ENCODE data around the gene MRPS35. TPM values are rescaled to one million over a fixed set of nuclear protein-coding genes. Genes with fewer than 3 reads are reported as not detected.
A peak's percentile ranks its signal among the peaks of the same experiment; 100 is the strongest.
"Not testable (repeated sequence)": the region's sequence is repeated elsewhere in the genome, so short reads cannot be mapped to it uniquely, and the experiment has no call there.

Gene MRPS35
- total and polyA plus RNA-seq, 2 experiments from 2014 or later, result 67.4 to 88.1 TPM

- H3K4me1 ChIP-seq (ENCODE audit: insufficient read depth), result no peaks in the 10 kb centered on the region
- WGBS (ENCODE audit: low lambda C conversion rate, missing lambda C conversion rate), result 37% methylated on average over 3 of the region's 3 CpGs
- no peaks in the 10 kb centered on the region for H4K20me1 ChIP-seq (ENCODE audit: insufficient read depth, poor library complexity, severe bottlenecking)
- H3K9me2 ChIP-seq (replicated peaks; ENCODE audit: insufficient read depth), result no peaks in the 10 kb centered on the region
- DNase-seq (ENCODE audit: low spot score), result peak; percentile 45
- no peaks in the 10 kb centered on the region for H3K9me3 ChIP-seq (ENCODE audit: low read depth)
- H3K79me2 ChIP-seq, result no peaks in the 10 kb centered on the region
- H3K27ac ChIP-seq, result no peak overlapping the region
- TF ChIP-seq EZH2phosphoT487 (IDR thresholded peaks at IDR 0.05; ENCODE audit: low read depth, severe bottlenecking, unreplicated experiment), result no peak
- TF ChIP-seq CTCF (IDR thresholded peaks at IDR 0.05; ENCODE audit: poor library complexity), result peak; percentile 91
- no peak for TF ChIP-seq EZH2 (IDR thresholded peaks at IDR 0.05; ENCODE audit: borderline replicate concordance)
- no peak overlapping the region for H3K4me3 ChIP-seq
- H3K36me3 ChIP-seq (replicated peaks; ENCODE audit: insufficient read depth, low read depth), result no peaks in the 10 kb centered on the region
- no peak overlapping the region for H3K4me2 ChIP-seq
- H2AFZ ChIP-seq, result no peak overlapping the region
- no peaks in the 10 kb centered on the region for H3K27me3 ChIP-seq
Measured at GRCh38 chr12:27733052-27733656, 22.5 kb downstream of the MRPS35 start.

GRCh38 chr12:27733791-27734190 is 23.2 kb downstream of the MRPS35 start:
- no peak overlapping the region for H3K27ac ChIP-seq
- H3K4me2 ChIP-seq, result no peak overlapping the region
- H2AFZ ChIP-seq, result no peak overlapping the region
- TF ChIP-seq EZH2phosphoT487 (IDR thresholded peaks at IDR 0.05; ENCODE audit: low read depth, severe bottlenecking, unreplicated experiment), result no peak
- no peak for TF ChIP-seq EZH2 (IDR thresholded peaks at IDR 0.05; ENCODE audit: borderline replicate concordance)
- no peak for TF ChIP-seq CTCF (IDR thresholded peaks at IDR 0.05; ENCODE audit: poor library complexity)
- H3K4me1 ChIP-seq (ENCODE audit: insufficient read depth), result no peaks in the 10 kb centered on the region
- no peaks in the 10 kb centered on the region for H3K36me3 ChIP-seq (replicated peaks; ENCODE audit: insufficient read depth, low read depth)
- DNase-seq (ENCODE audit: low spot score), result no peak
- no peaks in the 10 kb centered on the region for H4K20me1 ChIP-seq (ENCODE audit: insufficient read depth, poor library complexity, severe bottlenecking)
- 87% methylated on average over 1 of the region's 1 CpG for WGBS (ENCODE audit: low lambda C conversion rate, missing lambda C conversion rate)
- H3K27me3 ChIP-seq, result no peaks in the 10 kb centered on the region
- no peaks in the 10 kb centered on the region for H3K79me2 ChIP-seq
- H3K4me3 ChIP-seq, result no peak overlapping the region
- no peaks in the 10 kb centered on the region for H3K9me3 ChIP-seq (ENCODE audit: low read depth)
- no peaks in the 10 kb centered on the region for H3K9me2 ChIP-seq (replicated peaks; ENCODE audit: insufficient read depth)

GRCh38 chr12:27734321-27734720 is 23.7 kb downstream of the MRPS35 start:
- not testable (repeated sequence) for H3K79me2 ChIP-seq; H3K4me3 ChIP-seq; H3K27me3 ChIP-seq; H2AFZ ChIP-seq; H3K4me2 ChIP-seq; H3K36me3 ChIP-seq (replicated peaks; ENCODE audit: insufficient read depth, low read depth); DNase-seq (ENCODE audit: low spot score); H3K27ac ChIP-seq; H3K9me3 ChIP-seq (ENCODE audit: low read depth); H3K4me1 ChIP-seq (ENCODE audit: insufficient read depth); H4K20me1 ChIP-seq (ENCODE audit: insufficient read depth, poor library complexity, severe bottlenecking); H3K9me2 ChIP-seq (replicated peaks; ENCODE audit: insufficient read depth)
- 95% methylated on average over 9 of the region's 9 CpGs for WGBS (ENCODE audit: low lambda C conversion rate, missing lambda C conversion rate)

GRCh38 chr12:27743601-27744000 is 33.0 kb downstream of the MRPS35 start:
- H2AFZ ChIP-seq, result no peak overlapping the region
- no peaks in the 10 kb centered on the region for H3K79me2 ChIP-seq
- no peak for TF ChIP-seq EZH2phosphoT487 (IDR thresholded peaks at IDR 0.05; ENCODE audit: low read depth, severe bottlenecking, unreplicated experiment)
- no peak for TF ChIP-seq EZH2 (IDR thresholded peaks at IDR 0.05; ENCODE audit: borderline replicate concordance)
- no peak for TF ChIP-seq CTCF (IDR thresholded peaks at IDR 0.05; ENCODE audit: poor library complexity)
- H3K9me2 ChIP-seq (replicated peaks; ENCODE audit: insufficient read depth), result no peaks in the 10 kb centered on the region
- WGBS (ENCODE audit: low lambda C conversion rate, missing lambda C conversion rate), result 96% methylated on average over 5 of the region's 5 CpGs
- H3K4me2 ChIP-seq, result no peak overlapping the region
- no peaks in the 10 kb centered on the region for H4K20me1 ChIP-seq (ENCODE audit: insufficient read depth, poor library complexity, severe bottlenecking)
- H3K27ac ChIP-seq, result no peak overlapping the region
- H3K4me3 ChIP-seq, result no peak overlapping the region
- no peaks in the 10 kb centered on the region for H3K27me3 ChIP-seq
- no peaks in the 10 kb centered on the region for H3K4me1 ChIP-seq (ENCODE audit: insufficient read depth)
- H3K9me3 ChIP-seq (ENCODE audit: low read depth), result no peaks in the 10 kb centered on the region
- no peaks in the 10 kb centered on the region for H3K36me3 ChIP-seq (replicated peaks; ENCODE audit: insufficient read depth, low read depth)
- DNase-seq (ENCODE audit: low spot score), result no peak

GRCh38 chr12:27745734-27746133 is 35.1 kb downstream of the MRPS35 start:
- not testable (repeated sequence) for H3K4me3 ChIP-seq; H3K4me2 ChIP-seq; H2AFZ ChIP-seq; H3K36me3 ChIP-seq (replicated peaks; ENCODE audit: insufficient read depth, low read depth); DNase-seq (ENCODE audit: low spot score); H3K9me3 ChIP-seq (ENCODE audit: low read depth); H3K27me3 ChIP-seq; H3K4me1 ChIP-seq (ENCODE audit: insufficient read depth); H4K20me1 ChIP-seq (ENCODE audit: insufficient read depth, poor library complexity, severe bottlenecking); H3K9me2 ChIP-seq (replicated peaks; ENCODE audit: insufficient read depth); H3K79me2 ChIP-seq; H3K27ac ChIP-seq
- 77% methylated on average over 1 of the region's 1 CpG for WGBS (ENCODE audit: low lambda C conversion rate, missing lambda C conversion rate)

Data from hepatocyte (in vitro differentiated cells).